Breast epithelium (tissue), 3 donors: ENCODE measurements around the gene NUDT15.

Source experiments
- CTCF ChIP-seq, 3 donors: fragments of 450-650 bp; IDR thresholded peaks; one replicate each; pipeline ENCODE4 v1.5.1; 2016 to 2017; ENCODE audit warnings: antibody characterized with exemption in 3 of 3, mild to moderate bottlenecking in 3 of 3, moderate library complexity in 3 of 3
- POLR2A ChIP-seq: fragments of 450-650 bp; IDR thresholded peaks from one replicate; pipeline ENCODE4 v1.6.1; 2016; ENCODE audit warnings: antibody characterized with exemption, mild to moderate bottlenecking, moderate library complexity
- POLR2AphosphoS5 ChIP-seq, 3 donors: sonication (generic); formaldehyde crosslinking; IDR thresholded peaks; one replicate each; pipeline ENCODE4 v1.6.1; 2017; ENCODE audit warnings: antibody characterized with exemption in 3 of 3

DNA sequence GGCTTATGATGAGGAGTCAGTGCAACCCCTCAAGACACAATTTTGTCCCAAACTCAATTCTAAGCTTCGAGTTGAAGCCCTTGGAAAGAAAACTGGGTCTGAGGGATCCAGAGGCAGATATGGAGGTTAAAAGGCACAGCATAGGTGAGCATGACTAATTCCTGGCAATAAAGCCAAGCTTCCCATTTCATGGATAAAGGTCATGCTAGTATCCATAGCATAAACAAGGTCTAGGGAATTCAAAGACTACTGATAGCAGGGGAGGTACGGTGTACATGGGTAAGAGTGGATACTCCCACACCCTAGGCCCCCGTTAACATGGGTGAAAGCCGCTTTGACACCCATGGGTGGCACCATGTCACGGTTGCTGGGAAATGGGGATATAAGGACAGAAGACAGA, 33.4 kb downstream of the NUDT15 start:
- TF ChIP-seq CTCF (IDR thresholded peaks at IDR 0.05), result no peak
- TF ChIP-seq POLR2A, result no peak
- TF ChIP-seq POLR2AphosphoS5 (IDR thresholded peaks at IDR 0.05), result no peak
